ENCODE measurements around the gene SPTA1. TPM values are rescaled to one million over a fixed set of nuclear protein-coding genes. Genes with fewer than 3 reads are reported as not detected.

Gene SPTA1
- polyA plus RNA-seq, 1 donor from 2014 or later: not detected

DNA sequence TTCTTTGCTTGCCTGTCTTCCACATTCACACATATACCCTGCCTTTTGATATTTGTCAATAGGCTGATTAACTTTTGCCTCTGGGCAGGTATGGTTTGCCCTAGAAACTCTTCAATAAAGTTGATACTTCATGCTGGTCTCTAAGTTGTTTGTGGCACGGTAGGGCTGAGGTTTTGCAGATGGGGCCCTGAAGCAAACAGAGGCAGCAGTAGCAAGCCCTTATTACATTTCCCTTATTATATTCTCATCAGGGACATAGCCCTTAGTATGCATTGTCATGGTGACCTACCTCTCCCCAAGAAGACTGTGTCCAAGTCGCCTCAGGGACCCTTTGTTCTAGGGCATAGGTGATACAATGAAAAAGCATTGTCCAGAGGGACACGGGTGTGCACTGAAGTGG lies 116.0 kb downstream of the SPTA1 start, which contains the start of gene OR6P1:
OR6P1 (minus strand) TSS at position 101 of the 400 bp plus-strand sequence. CDS start 6,976 bp downstream, outside the sequence.
- Mint-ChIP-seq H3K27ac (no peak within 1 kb of the TSS), H3K9me3 (peaks cover 0 to 5% (median 0%) of the 10 kb centered on the region in 3 donors), H3K4me1 (no peaks in the 10 kb centered on the region), H3K4me3 (no peak within 1 kb of the TSS), H3K27me3 (peaks cover 5% of the 10 kb centered on the region), H3K36me3 (peaks cover 2% of the 10 kb centered on the region)

DNA sequence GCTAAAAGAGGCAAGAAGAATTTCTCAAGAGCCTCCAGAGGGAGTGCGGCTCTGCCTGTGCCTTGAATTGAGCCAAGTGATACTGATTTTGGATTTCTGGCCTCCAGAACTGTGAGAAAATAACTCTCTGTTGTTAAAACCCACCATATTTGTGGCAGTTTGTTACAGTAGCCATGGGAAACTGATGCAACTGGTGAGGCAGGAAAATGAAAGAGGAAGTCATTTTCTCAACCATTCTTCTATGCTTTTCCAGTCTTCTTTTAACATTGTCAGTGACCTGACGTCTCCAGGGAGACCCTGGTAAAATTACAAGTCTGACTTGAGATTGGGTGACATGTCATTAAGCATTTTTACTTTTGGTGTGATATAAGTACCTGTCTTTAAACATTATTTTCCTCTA lies 121.9 kb downstream of the SPTA1 start:
- peaks cover 12 to 15% (median 12%) of the 10 kb centered on the region in 3 donors for H3K4me1 Mint-ChIP-seq
- H3K4me3 Mint-ChIP-seq: peak overlapping the region in 2 of 4 donors; percentile 19 to 64
- peaks cover 3 to 5% (median 3%) of the 10 kb centered on the region in 3 donors for H3K9me3 Mint-ChIP-seq
- peaks cover 3% of the 10 kb centered on the region for H3K27me3 Mint-ChIP-seq
- no peaks in the 10 kb centered on the region for H3K36me3 Mint-ChIP-seq
- peak overlapping the region in 2 of 3 donors; percentile 20 to 70 for H3K27ac Mint-ChIP-seq

DNA sequence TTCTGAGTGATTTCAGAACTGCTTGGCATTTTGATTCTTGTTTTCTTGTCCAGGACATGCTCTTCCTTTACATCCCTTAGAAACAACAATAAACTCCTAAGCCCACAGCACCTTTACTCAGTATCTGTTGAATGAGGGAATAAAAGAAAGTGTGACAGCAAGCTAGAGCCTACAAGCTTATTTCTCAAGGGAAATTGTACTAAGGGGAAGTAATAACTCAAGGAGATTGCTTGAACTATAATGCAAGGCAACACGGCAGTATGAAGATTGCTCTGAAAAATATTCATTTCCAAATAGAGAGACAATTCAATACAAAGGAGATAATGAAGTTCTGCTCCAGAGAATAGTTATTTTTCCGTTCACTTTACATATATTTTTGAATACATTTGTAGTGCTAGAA lies 122.7 kb downstream of the SPTA1 start:
- Mint-ChIP-seq H3K4me1 (peaks cover 12 to 15% (median 12%) of the 10 kb centered on the region in 3 donors), H3K4me3 (peak overlapping the region in 2 of 4 donors; percentile 19 to 65), H3K9me3 (peaks cover 3 to 5% (median 3%) of the 10 kb centered on the region in 3 donors), H3K27ac (no peak overlapping the region), H3K27me3 (peaks cover 3% of the 10 kb centered on the region), H3K36me3 (no peaks in the 10 kb centered on the region)

Other genes with a start within 250 kb of the SPTA1 start
- gene OR10K1, start 224.9 kb downstream of the SPTA1 start, polyA plus RNA-seq: not detected
- not detected for gene OR10R2, start 214.5 kb downstream of the SPTA1 start, polyA plus RNA-seq
- gene OR6Y1, start 132.3 kb downstream of the SPTA1 start, polyA plus RNA-seq: not detected
- not detected for gene OR6P1, start 116.1 kb downstream of the SPTA1 start, polyA plus RNA-seq
- not detected for gene OR10X1, start 106.8 kb downstream of the SPTA1 start, polyA plus RNA-seq
- gene OR10Z1, start 81.4 kb downstream of the SPTA1 start, polyA plus RNA-seq: not detected
- gene OR6K2, start 13.9 kb upstream of the SPTA1 start, polyA plus RNA-seq: not detected
- not detected for gene OR6K3, start 34.0 kb upstream of the SPTA1 start, polyA plus RNA-seq
- not detected for gene OR6K6, start 68.0 kb upstream of the SPTA1 start, polyA plus RNA-seq
- not detected for gene OR6N1, start 85.5 kb upstream of the SPTA1 start, polyA plus RNA-seq
- not detected for gene OR6N2, start 94.5 kb upstream of the SPTA1 start, polyA plus RNA-seq
- gene MNDA, start 144.6 kb upstream of the SPTA1 start, polyA plus RNA-seq: 25.4 TPM
- 37.8 TPM for gene PYHIN1, start 244.8 kb upstream of the SPTA1 start, polyA plus RNA-seq